GM23338 (cell line): Measurements from ENCODE around the gene LILRA5. TPM values are rescaled to one million over a fixed set of nuclear protein-coding genes. Genes with fewer than 3 reads are reported as not detected.

ENCODE experiments used
- ATAC-seq: fragments of 200-7000 bp; cut with Tn5 transposase; 3 replicates; pipeline ENCODE4 v1.9.1; 2020
- DNase-seq: peaks from one replicate; pipeline ENCODE4 v3.0.0-alpha.2; 2015; ENCODE audit warnings: low spot score
- H2AFZ ChIP-seq: fragments of 200-600 bp; sonication (generic); 2 replicates; pipeline ENCODE4 v1.8.0; 2016; ENCODE audit warnings: antibody characterized with exemption, mild to moderate bottlenecking, moderate library complexity
- H3F3A ChIP-seq: fragments of 200-600 bp; sonication (generic); replicated peaks from 2 replicates; pipeline ENCODE4 v1.8.0; 2017; ENCODE audit warnings: antibody characterized with exemption, mixed run types, low read depth
- H3K27ac ChIP-seq: fragments of 200-600 bp; sonication (generic); 2 replicates; pipeline ENCODE4 v1.6.1; 2016; ENCODE audit warnings: low read depth
- H3K27me3 ChIP-seq: fragments of 200-600 bp; sonication (generic); 2 replicates; pipeline ENCODE4 v1.8.0; 2016; ENCODE audit warnings: mild to moderate bottlenecking, mixed run types, moderate library complexity; ENCODE audit not compliant: insufficient read depth
- H3K36me3 ChIP-seq: fragments of 200-600 bp; sonication (generic); 2 replicates; pipeline ENCODE4 v1.8.0; 2016; ENCODE audit warnings: mild to moderate bottlenecking; ENCODE audit not compliant: insufficient read depth
- H3K4me1 ChIP-seq: fragments of 200-600 bp; sonication (generic); 2 replicates; pipeline ENCODE4 v1.8.0; 2016; ENCODE audit warnings: mild to moderate bottlenecking, moderate library complexity; ENCODE audit not compliant: insufficient read depth
- H3K4me2 ChIP-seq: fragments of 200-600 bp; sonication (generic); 2 replicates; pipeline ENCODE4 v1.7.1; 2017; ENCODE audit warnings: mixed run types
- H3K4me3 ChIP-seq: fragments of 200-600 bp; sonication (generic); 2 replicates; pipeline ENCODE4 v1.6.1; 2016; ENCODE audit warnings: mixed run types
- H3K79me2 ChIP-seq: fragments of 200-600 bp; sonication (generic); replicated peaks from 2 replicates; pipeline ENCODE4 v1.8.0; 2017; ENCODE audit warnings: mild to moderate bottlenecking; ENCODE audit not compliant: insufficient read depth
- H3K9me2 ChIP-seq: fragments of 200-600 bp; sonication (generic); 2 replicates; pipeline ENCODE4 v1.8.0; 2017; ENCODE audit not compliant: insufficient read depth
- H4K20me1 ChIP-seq: fragments of 200-600 bp; sonication (generic); replicated peaks from 2 replicates; pipeline ENCODE4 v1.8.0; 2017; ENCODE audit warnings: mild to moderate bottlenecking; ENCODE audit not compliant: insufficient read depth
- H3K27ac Mint-ChIP-seq: 2 replicates; pipeline ENCODE4 v1.8.0; 2020; ENCODE audit warnings: inconsistent platforms, mild to moderate bottlenecking, moderate library complexity, mixed read lengths
- H3K27me3 Mint-ChIP-seq: 3 replicates; pipeline ENCODE4 v1.8.0; 2022; ENCODE audit warnings: low read depth, mild to moderate bottlenecking, moderate library complexity, mixed read lengths, inconsistent platforms; ENCODE audit not compliant: insufficient read depth, poor library complexity
- H3K36me3 Mint-ChIP-seq: 3 replicates; pipeline ENCODE4 v1.8.0; 2021; ENCODE audit warnings: low read depth, mild to moderate bottlenecking, inconsistent platforms, moderate library complexity, mixed read lengths
- H3K4me1 Mint-ChIP-seq: 3 replicates; pipeline ENCODE4 v1.8.0; 2020; ENCODE audit warnings: mild to moderate bottlenecking, inconsistent platforms, mixed read lengths
- H3K4me3 Mint-ChIP-seq: 3 replicates; pipeline ENCODE4 v1.8.0; 2021; ENCODE audit warnings: moderate library complexity, mild to moderate bottlenecking, inconsistent platforms, mixed read lengths
- H3K9me3 Mint-ChIP-seq: 3 replicates; pipeline ENCODE4 v1.8.0; 2020; ENCODE audit warnings: moderate library complexity, mild to moderate bottlenecking, inconsistent platforms, mixed read lengths
- CREB1 ChIP-seq: fragments of 250-450 bp; sonication (Bioruptor Pico); IDR thresholded peaks from 2 replicates; pipeline ENCODE4 v1.5.0; 2020; ENCODE audit warnings: low read depth, mild to moderate bottlenecking, moderate library complexity
- ETS1 ChIP-seq: IDR thresholded peaks from 2 replicates; pipeline ENCODE4 v1.6.1; 2016; ENCODE audit warnings: antibody characterized with exemption
- EZH2 ChIP-seq: fragments of 200-600 bp; sonication (generic); IDR thresholded peaks from one replicate; pipeline ENCODE4 v1.8.0; 2017; ENCODE audit warnings: antibody characterized with exemption, mild to moderate bottlenecking, low read depth; ENCODE audit not compliant: unreplicated experiment
- EZH2phosphoT487 ChIP-seq: fragments of 200-600 bp; sonication (generic); IDR thresholded peaks from one replicate; pipeline ENCODE4 v1.8.1; 2018; ENCODE audit warnings: antibody characterized with exemption; ENCODE audit not compliant: unreplicated experiment
- JUNB ChIP-seq: IDR thresholded peaks from one replicate; pipeline ENCODE4 v1.6.1; 2016; ENCODE audit warnings: antibody characterized with exemption; ENCODE audit not compliant: unreplicated experiment
- NANOG ChIP-seq: IDR thresholded peaks from 2 replicates; pipeline ENCODE4 v1.6.1; 2016; ENCODE audit warnings: antibody characterized with exemption, borderline replicate concordance
- POLR2AphosphoS5 ChIP-seq: IDR thresholded peaks from 2 replicates; pipeline ENCODE4 v1.6.1; 2016; ENCODE audit warnings: antibody characterized with exemption, low read depth
- REST ChIP-seq: IDR thresholded peaks from one replicate; pipeline ENCODE4 v1.6.1; 2018; ENCODE audit warnings: antibody characterized with exemption; ENCODE audit not compliant: unreplicated experiment
- STAT1 ChIP-seq: IDR thresholded peaks from one replicate; pipeline ENCODE4 v1.6.1; 2016; ENCODE audit warnings: antibody characterized with exemption; ENCODE audit not compliant: unreplicated experiment
- ZNF114 ChIP-seq: fragments of 250-450 bp; sonication (Bioruptor Pico); IDR thresholded peaks from 2 replicates; pipeline ENCODE4 v1.5.0; 2020; ENCODE audit warnings: mild to moderate bottlenecking, moderate library complexity
- ZNF331 ChIP-seq: fragments of 250-450 bp; sonication (Bioruptor Pico); IDR thresholded peaks from 2 replicates; pipeline ENCODE4 v1.5.0; 2020; ENCODE audit warnings: low read depth, mild to moderate bottlenecking, moderate library complexity
- polyA plus RNA-seq: library from polyadenylated mRNA; unstranded; fragments of >200 nt; fragmentation: Nextera tagmentation; extraction: Ambion mirVana; gene quantifications from 2 replicates; pipeline ENCODE4 v1.2.1, GENCODE V29; 2016
- total RNA-seq: library from RNA; depleted of rRNA; stranded (reverse); fragments of >200 nt; shearing (Covaris generic); gene quantifications from 2 replicates; pipeline ENCODE4 v1.2.3, GENCODE V29; 2014
- TF ChIP-seq, protein P1 (sequence below): fragments of 250-450 bp; sonication (Bioruptor Pico); IDR thresholded peaks from 2 replicates; pipeline ENCODE4 v1.5.0; 2020; ENCODE audit warnings: mild to moderate bottlenecking, moderate library complexity
- TF ChIP-seq, protein P2 (sequence below), 2 experiments: fragments of 200-600 bp in 1 of 2; sonication (generic) in 1 of 2; conservative IDR thresholded peaks; 2 replicates each; pipeline versions ENCODE4 v1.5.1 to v1.6.1; 2016 to 2017; ENCODE audit warnings: antibody characterized with exemption in 2 of 2, low read depth in 2 of 2, mild to moderate bottlenecking in 2 of 2, moderate library complexity in 1 of 2

The LILRA5 gene
- total and polyA plus RNA-seq, 2 experiments from 2014 or later, result not detected

DNA sequence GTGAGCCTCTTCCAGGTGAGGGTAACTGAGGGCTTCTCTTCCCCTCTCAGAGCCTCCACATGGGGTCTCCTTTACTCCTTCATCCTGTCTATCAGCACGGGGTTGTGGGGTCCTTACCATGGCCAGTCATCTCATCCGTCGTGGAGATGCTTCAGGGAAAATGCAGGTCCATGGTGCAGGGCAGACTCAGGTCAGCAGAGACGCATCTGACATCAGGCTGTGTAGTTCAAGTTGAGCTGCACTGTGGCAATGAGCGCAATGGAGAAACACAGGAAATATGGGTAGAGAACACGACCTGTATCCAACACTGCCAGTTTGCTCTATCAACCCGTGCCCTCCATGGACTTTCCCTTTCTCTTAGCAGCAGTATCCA, 13.9 kb downstream of the LILRA5 start:
- Mint-ChIP-seq H3K27me3 (no peaks in the 10 kb centered on the region), H3K27ac (no peak overlapping the region), H3K36me3 (no peaks in the 10 kb centered on the region), H3K4me3 (no peak overlapping the region), H3K9me3 (no peaks in the 10 kb centered on the region), H3K4me1 (no peaks in the 10 kb centered on the region)
- H3K27ac ChIP-seq, result no peak overlapping the region
- H3K4me1 ChIP-seq, result no peaks in the 10 kb centered on the region
- no peak overlapping the region for H3K4me2 ChIP-seq
- no peaks in the 10 kb centered on the region for H3K36me3 ChIP-seq
- H3K9me2 ChIP-seq, result no peaks in the 10 kb centered on the region
- H3F3A ChIP-seq, result no peaks in the 10 kb centered on the region
- H4K20me1 ChIP-seq, result no peaks in the 10 kb centered on the region
- no peak for TF ChIP-seq REST
- TF ChIP-seq ETS1, result no peak
- TF ChIP-seq, protein P1, sequence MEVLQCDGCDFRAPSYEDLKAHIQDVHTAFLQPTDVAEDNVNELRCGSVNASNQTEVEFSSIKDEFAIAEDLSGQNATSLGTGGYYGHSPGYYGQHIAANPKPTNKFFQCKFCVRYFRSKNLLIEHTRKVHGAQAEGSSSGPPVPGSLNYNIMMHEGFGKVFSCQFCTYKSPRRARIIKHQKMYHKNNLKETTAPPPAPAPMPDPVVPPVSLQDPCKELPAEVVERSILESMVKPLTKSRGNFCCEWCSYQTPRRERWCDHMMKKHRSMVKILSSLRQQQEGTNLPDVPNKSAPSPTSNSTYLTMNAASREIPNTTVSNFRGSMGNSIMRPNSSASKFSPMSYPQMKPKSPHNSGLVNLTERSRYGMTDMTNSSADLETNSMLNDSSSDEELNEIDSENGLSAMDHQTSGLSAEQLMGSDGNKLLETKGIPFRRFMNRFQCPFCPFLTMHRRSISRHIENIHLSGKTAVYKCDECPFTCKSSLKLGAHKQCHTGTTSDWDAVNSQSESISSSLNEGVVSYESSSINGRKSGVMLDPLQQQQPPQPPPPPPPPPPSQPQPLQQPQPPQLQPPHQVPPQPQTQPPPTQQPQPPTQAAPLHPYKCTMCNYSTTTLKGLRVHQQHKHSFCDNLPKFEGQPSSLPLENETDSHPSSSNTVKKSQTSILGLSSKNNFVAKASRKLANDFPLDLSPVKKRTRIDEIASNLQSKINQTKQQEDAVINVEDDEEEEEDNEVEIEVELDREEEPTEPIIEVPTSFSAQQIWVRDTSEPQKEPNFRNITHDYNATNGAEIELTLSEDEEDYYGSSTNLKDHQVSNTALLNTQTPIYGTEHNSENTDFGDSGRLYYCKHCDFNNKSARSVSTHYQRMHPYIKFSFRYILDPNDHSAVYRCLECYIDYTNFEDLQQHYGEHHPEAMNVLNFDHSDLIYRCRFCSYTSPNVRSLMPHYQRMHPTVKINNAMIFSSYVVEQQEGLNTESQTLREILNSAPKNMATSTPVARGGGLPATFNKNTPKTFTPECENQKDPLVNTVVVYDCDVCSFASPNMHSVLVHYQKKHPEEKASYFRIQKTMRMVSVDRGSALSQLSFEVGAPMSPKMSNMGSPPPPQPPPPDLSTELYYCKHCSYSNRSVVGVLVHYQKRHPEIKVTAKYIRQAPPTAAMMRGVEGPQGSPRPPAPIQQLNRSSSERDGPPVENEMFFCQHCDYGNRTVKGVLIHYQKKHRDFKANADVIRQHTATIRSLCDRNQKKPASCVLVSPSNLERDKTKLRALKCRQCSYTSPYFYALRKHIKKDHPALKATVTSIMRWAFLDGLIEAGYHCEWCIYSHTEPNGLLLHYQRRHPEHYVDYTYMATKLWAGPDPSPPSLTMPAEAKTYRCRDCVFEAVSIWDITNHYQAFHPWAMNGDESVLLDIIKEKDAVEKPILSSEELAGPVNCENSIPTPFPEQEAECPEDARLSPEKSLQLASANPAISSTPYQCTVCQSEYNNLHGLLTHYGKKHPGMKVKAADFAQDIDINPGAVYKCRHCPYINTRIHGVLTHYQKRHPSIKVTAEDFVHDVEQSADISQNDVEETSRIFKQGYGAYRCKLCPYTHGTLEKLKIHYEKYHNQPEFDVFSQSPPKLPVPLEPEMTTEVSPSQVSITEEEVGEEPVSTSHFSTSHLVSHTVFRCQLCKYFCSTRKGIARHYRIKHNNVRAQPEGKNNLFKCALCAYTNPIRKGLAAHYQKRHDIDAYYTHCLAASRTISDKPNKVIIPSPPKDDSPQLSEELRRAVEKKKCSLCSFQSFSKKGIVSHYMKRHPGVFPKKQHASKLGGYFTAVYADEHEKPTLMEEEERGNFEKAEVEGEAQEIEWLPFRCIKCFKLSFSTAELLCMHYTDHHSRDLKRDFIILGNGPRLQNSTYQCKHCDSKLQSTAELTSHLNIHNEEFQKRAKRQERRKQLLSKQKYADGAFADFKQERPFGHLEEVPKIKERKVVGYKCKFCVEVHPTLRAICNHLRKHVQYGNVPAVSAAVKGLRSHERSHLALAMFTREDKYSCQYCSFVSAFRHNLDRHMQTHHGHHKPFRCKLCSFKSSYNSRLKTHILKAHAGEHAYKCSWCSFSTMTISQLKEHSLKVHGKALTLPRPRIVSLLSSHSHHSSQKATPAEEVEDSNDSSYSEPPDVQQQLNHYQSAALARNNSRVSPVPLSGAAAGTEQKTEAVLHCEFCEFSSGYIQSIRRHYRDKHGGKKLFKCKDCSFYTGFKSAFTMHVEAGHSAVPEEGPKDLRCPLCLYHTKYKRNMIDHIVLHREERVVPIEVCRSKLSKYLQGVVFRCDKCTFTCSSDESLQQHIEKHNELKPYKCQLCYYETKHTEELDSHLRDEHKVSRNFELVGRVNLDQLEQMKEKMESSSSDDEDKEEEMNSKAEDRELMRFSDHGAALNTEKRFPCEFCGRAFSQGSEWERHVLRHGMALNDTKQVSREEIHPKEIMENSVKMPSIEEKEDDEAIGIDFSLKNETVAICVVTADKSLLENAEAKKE (CRISPR knock-in tag), result no peak
- no peak for TF ChIP-seq POLR2AphosphoS5
- TF ChIP-seq EZH2phosphoT487, result no peak
- TF ChIP-seq STAT1, result no peak
- TF ChIP-seq, protein P2, sequence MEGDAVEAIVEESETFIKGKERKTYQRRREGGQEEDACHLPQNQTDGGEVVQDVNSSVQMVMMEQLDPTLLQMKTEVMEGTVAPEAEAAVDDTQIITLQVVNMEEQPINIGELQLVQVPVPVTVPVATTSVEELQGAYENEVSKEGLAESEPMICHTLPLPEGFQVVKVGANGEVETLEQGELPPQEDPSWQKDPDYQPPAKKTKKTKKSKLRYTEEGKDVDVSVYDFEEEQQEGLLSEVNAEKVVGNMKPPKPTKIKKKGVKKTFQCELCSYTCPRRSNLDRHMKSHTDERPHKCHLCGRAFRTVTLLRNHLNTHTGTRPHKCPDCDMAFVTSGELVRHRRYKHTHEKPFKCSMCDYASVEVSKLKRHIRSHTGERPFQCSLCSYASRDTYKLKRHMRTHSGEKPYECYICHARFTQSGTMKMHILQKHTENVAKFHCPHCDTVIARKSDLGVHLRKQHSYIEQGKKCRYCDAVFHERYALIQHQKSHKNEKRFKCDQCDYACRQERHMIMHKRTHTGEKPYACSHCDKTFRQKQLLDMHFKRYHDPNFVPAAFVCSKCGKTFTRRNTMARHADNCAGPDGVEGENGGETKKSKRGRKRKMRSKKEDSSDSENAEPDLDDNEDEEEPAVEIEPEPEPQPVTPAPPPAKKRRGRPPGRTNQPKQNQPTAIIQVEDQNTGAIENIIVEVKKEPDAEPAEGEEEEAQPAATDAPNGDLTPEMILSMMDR (conservative IDR thresholded peaks at IDR 0.05; ENCODE audit: low read depth in 2 of 2), result no peak
- TF ChIP-seq JUNB, result no peak
- TF ChIP-seq ZNF114 (CRISPR knock-in tag), result no peak
- TF ChIP-seq ZNF331 (CRISPR knock-in tag), result no peak
- TF ChIP-seq CREB1 (CRISPR knock-in tag), result no peak
- TF ChIP-seq EZH2, result no peak
- TF ChIP-seq NANOG, result no peak
- no peaks in the 10 kb centered on the region for H3K79me2 ChIP-seq
- H3K27me3 ChIP-seq, result no peaks in the 10 kb centered on the region
- DNase-seq (no peak), ATAC-seq (no peak)
- no peak overlapping the region for H2AFZ ChIP-seq
- H3K4me3 ChIP-seq, result no peak overlapping the region
